HS-27A (cell line): Measurements from ENCODE around the gene RDX.
"Not testable (repeated sequence)": the region's sequence is repeated elsewhere in the genome, so short reads cannot be mapped to it uniquely, and the experiment has no call there.

Experiments
- DNase-seq: peaks from one replicate; pipeline ENCODE4 v3.0.0-alpha.2; 2012; ENCODE audit warnings: low read depth, missing footprints

The RDX gene

GRCh38 chr11:110296226-110297075 lies at the start of gene RDX:
TSS of gene RDX (minus strand) at chr11:110296614. CDS start at chr11:110279692, 16,922 bp downstream.
- peak; percentile 49 for DNase-seq

GRCh38 chr11:110345743-110346142 lies 49.3 kb upstream of the RDX start:
- DNase-seq = no peak

GRCh38 chr11:110340436-110340835 lies 44.0 kb upstream of the RDX start:
- no peak for DNase-seq

GRCh38 chr11:110339456-110340250 lies 43.2 kb upstream of the RDX start:
- DNase-seq = no peak

GRCh38 chr11:110338684-110339083 lies 42.3 kb upstream of the RDX start:
- DNase-seq = no peak

GRCh38 chr11:110337570-110338193 lies 41.3 kb upstream of the RDX start:
- peak; percentile 19 for DNase-seq

GRCh38 chr11:110336054-110336453 lies 39.6 kb upstream of the RDX start:
- DNase-seq = no peak

- DNase-seq = no peak
Measured at GRCh38 chr11:110335358-110335757, 38.9 kb upstream of the RDX start.

GRCh38 chr11:110331626-110332025 lies 35.2 kb upstream of the RDX start:
- DNase-seq = no peak

- no peak for DNase-seq
Measured at GRCh38 chr11:110329445-110329844, 33.0 kb upstream of the RDX start.

GRCh38 chr11:110327508-110327907 lies 31.1 kb upstream of the RDX start:
- no peak for DNase-seq

GRCh38 chr11:110323786-110324185 lies 27.4 kb upstream of the RDX start:
- no peak for DNase-seq

- no peak for DNase-seq
Measured at GRCh38 chr11:110319501-110319900, 23.1 kb upstream of the RDX start.

- DNase-seq = no peak
Measured at GRCh38 chr11:110318638-110319404, 22.4 kb upstream of the RDX start.

GRCh38 chr11:110317516-110317932 lies 21.1 kb upstream of the RDX start:
- no peak for DNase-seq

- no peak for DNase-seq
Measured at GRCh38 chr11:110314366-110315095, 18.1 kb upstream of the RDX start.

GRCh38 chr11:110312670-110313069 lies 16.3 kb upstream of the RDX start:
- no peak for DNase-seq

- DNase-seq = no peak
Measured at GRCh38 chr11:110311783-110312579, 15.6 kb upstream of the RDX start.

- no peak for DNase-seq
Measured at GRCh38 chr11:110308071-110308470, 11.7 kb upstream of the RDX start.

GRCh38 chr11:110306019-110306388 lies 9.6 kb upstream of the RDX start:
- DNase-seq = not testable (repeated sequence)
